ENCODE results near the gene PEX5L.

- TF ChIP-seq CTCF (IDR thresholded peaks at IDR 0.05): no peak
- no peak for TF ChIP-seq POLR2A (IDR thresholded peaks at IDR 0.05)
These were observed 78.6 kb downstream of the PEX5L start for GRCh38 chr3:179958143-179958542.
